ENCODE results near the gene CALHM3.
"Not testable (repeated sequence)": the region's sequence is repeated elsewhere in the genome, so short reads cannot be mapped to it uniquely, and the experiment has no call there.

The CALHM3 gene, protein sequence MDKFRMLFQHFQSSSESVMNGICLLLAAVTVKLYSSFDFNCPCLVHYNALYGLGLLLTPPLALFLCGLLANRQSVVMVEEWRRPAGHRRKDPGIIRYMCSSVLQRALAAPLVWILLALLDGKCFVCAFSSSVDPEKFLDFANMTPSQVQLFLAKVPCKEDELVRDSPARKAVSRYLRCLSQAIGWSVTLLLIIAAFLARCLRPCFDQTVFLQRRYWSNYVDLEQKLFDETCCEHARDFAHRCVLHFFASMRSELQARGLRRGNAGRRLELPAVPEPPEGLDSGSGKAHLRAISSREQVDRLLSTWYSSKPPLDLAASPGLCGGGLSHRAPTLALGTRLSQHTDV

DNA sequence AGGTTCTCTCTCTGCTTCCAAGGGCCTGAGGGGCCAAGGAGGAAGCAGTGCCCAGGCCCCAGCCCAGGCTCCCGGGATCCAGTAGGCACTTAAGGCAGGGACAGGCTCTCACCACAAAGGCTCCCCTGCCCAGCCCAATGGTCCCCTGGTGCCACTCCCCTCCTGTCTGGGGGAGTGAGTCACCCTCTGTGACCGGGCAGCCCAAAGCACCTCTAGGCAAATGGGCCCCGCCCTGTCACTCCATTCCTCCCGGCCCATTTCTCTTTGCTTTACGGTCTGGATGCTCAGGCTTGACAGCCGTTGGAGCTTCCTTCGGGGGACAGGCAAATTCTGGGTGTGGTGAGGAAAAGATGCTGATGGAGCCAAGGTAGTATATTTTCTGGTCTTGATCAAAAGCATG lies at the start of gene CALHM3:
Gene CALHM3, minus strand, starts transcription at position 106 of the 400 bp plus-strand sequence. CDS start 208 bp downstream, outside the sequence.
- Histone ChIP-seq H3K4me3 (ENCODE audit: low read length) (no peak within 1 kb of the TSS), H3K27ac (ENCODE audit: low read length) (no peak within 1 kb of the TSS), H3K27me3 (ENCODE audit: control insufficient read depth, insufficient read depth, low read length) (no peaks in the 10 kb centered on the region), H3K4me1 (ENCODE audit: control insufficient read depth, insufficient read depth, low read length) (peaks cover 3% of the 10 kb centered on the region), H3K36me3 (ENCODE audit: control insufficient read depth, insufficient read depth, low read length) (no peaks in the 10 kb centered on the region), H3K9me3 (ENCODE audit: control insufficient read depth, insufficient read depth, low read length) (no peaks in the 10 kb centered on the region)
- no CpG with 5 or more reads among the region's 7 CpGs for WGBS (ENCODE audit: insufficient coverage, insufficient read length)
- no peak for DNase-seq (ENCODE audit: low read depth, low spot score)

GRCh38 chr10:103528549-103528948 lies 49.5 kb upstream of the CALHM3 start:
- Histone ChIP-seq H3K27me3 (ENCODE audit: control insufficient read depth, insufficient read depth, low read length) (no peaks in the 10 kb centered on the region), H3K27ac (ENCODE audit: low read length) (no peak overlapping the region), H3K4me1 (ENCODE audit: control insufficient read depth, insufficient read depth, low read length) (no peaks in the 10 kb centered on the region), H3K4me3 (ENCODE audit: low read length) (no peak overlapping the region), H3K9me3 (ENCODE audit: control insufficient read depth, insufficient read depth, low read length) (0 out of 2 replicates have a peak, but pooled peaks cover 1% of the 10 kb centered on the region), H3K36me3 (ENCODE audit: control insufficient read depth, insufficient read depth, low read length) (no peaks in the 10 kb centered on the region)
- DNase-seq (ENCODE audit: low read depth, low spot score): no peak

GRCh38 chr10:103527476-103527875 lies 48.4 kb upstream of the CALHM3 start:
- H3K27me3 ChIP-seq (ENCODE audit: control insufficient read depth, insufficient read depth, low read length); H3K4me3 ChIP-seq (ENCODE audit: low read length); H3K4me1 ChIP-seq (ENCODE audit: control insufficient read depth, insufficient read depth, low read length); H3K36me3 ChIP-seq (ENCODE audit: control insufficient read depth, insufficient read depth, low read length); H3K27ac ChIP-seq (ENCODE audit: low read length); DNase-seq (ENCODE audit: low read depth, low spot score); H3K9me3 ChIP-seq (ENCODE audit: control insufficient read depth, insufficient read depth, low read length): not testable (repeated sequence)
- WGBS (ENCODE audit: insufficient coverage, insufficient read length): no CpG with 5 or more reads among the region's 2 CpGs

DNA sequence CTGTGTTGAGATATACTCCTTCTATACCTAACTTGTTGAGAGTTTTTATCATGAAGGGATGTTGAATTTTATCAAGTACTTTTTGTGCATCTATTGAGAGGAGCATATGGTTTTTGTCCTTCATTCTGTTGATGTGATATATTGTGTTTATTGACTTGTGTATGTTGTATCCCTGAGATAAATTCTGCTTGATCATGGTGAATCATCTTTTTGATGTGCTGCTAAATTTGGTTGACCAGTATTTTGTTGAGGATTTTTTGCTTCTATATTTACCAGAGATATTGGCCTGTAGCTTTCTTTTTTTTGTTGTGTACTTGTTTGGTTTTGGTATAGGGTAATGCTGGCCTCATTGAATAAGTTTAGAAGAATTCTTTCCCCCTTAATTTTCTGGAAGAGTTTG lies 46.9 kb upstream of the CALHM3 start:
- Histone ChIP-seq H3K27ac (ENCODE audit: low read length) (no peak overlapping the region), H3K27me3 (ENCODE audit: control insufficient read depth, insufficient read depth, low read length) (no peaks in the 10 kb centered on the region), H3K4me1 (ENCODE audit: control insufficient read depth, insufficient read depth, low read length) (no peaks in the 10 kb centered on the region), H3K9me3 (ENCODE audit: control insufficient read depth, insufficient read depth, low read length) (0 out of 2 replicates have a peak, but pooled peaks cover 1% of the 10 kb centered on the region), H3K36me3 (ENCODE audit: control insufficient read depth, insufficient read depth, low read length) (no peaks in the 10 kb centered on the region), H3K4me3 (ENCODE audit: low read length) (no peak overlapping the region)
- DNase-seq (ENCODE audit: low read depth, low spot score): no peak

- no peak for DNase-seq (ENCODE audit: low read depth, low spot score)
- H3K4me3 ChIP-seq (ENCODE audit: low read length): no peak overlapping the region
- no peak overlapping the region for H3K27ac ChIP-seq (ENCODE audit: low read length)
- WGBS (ENCODE audit: insufficient coverage, insufficient read length): no CpG with 5 or more reads among the region's 4 CpGs
- H3K9me3 ChIP-seq (ENCODE audit: control insufficient read depth, insufficient read depth, low read length): no peaks in the 10 kb centered on the region
- H3K4me1 ChIP-seq (ENCODE audit: control insufficient read depth, insufficient read depth, low read length): no peaks in the 10 kb centered on the region
- no peaks in the 10 kb centered on the region for H3K27me3 ChIP-seq (ENCODE audit: control insufficient read depth, insufficient read depth, low read length)
- H3K36me3 ChIP-seq (ENCODE audit: control insufficient read depth, insufficient read depth, low read length): no peaks in the 10 kb centered on the region
Measured at GRCh38 chr10:103523683-103524082, 44.6 kb upstream of the CALHM3 start.

GRCh38 chr10:103522006-103522405 lies 43.0 kb upstream of the CALHM3 start:
- H3K4me1 ChIP-seq (ENCODE audit: control insufficient read depth, insufficient read depth, low read length); H3K27ac ChIP-seq (ENCODE audit: low read length); H3K27me3 ChIP-seq (ENCODE audit: control insufficient read depth, insufficient read depth, low read length); H3K4me3 ChIP-seq (ENCODE audit: low read length); H3K36me3 ChIP-seq (ENCODE audit: control insufficient read depth, insufficient read depth, low read length); H3K9me3 ChIP-seq (ENCODE audit: control insufficient read depth, insufficient read depth, low read length); DNase-seq (ENCODE audit: low read depth, low spot score): not testable (repeated sequence)
- WGBS (ENCODE audit: insufficient coverage, insufficient read length): no CpG with 5 or more reads among the region's 7 CpGs

- no peak overlapping the region for H3K27ac ChIP-seq (ENCODE audit: low read length)
- 0 out of 2 replicates have a peak, but pooled peaks cover 3% of the 10 kb centered on the region for H3K36me3 ChIP-seq (ENCODE audit: control insufficient read depth, insufficient read depth, low read length)
- H3K4me1 ChIP-seq (ENCODE audit: control insufficient read depth, insufficient read depth, low read length): no peaks in the 10 kb centered on the region; the same call in 1 of the 2 replicates
- DNase-seq (ENCODE audit: low read depth, low spot score): no peak
- H3K27me3 ChIP-seq (ENCODE audit: control insufficient read depth, insufficient read depth, low read length): no peaks in the 10 kb centered on the region
- no peaks in the 10 kb centered on the region for H3K9me3 ChIP-seq (ENCODE audit: control insufficient read depth, insufficient read depth, low read length)
- no CpG with 5 or more reads among the region's 4 CpGs for WGBS (ENCODE audit: insufficient coverage, insufficient read length)
- H3K4me3 ChIP-seq (ENCODE audit: low read length): no peak overlapping the region
Measured at GRCh38 chr10:103519798-103520197, 40.8 kb upstream of the CALHM3 start.

DNA sequence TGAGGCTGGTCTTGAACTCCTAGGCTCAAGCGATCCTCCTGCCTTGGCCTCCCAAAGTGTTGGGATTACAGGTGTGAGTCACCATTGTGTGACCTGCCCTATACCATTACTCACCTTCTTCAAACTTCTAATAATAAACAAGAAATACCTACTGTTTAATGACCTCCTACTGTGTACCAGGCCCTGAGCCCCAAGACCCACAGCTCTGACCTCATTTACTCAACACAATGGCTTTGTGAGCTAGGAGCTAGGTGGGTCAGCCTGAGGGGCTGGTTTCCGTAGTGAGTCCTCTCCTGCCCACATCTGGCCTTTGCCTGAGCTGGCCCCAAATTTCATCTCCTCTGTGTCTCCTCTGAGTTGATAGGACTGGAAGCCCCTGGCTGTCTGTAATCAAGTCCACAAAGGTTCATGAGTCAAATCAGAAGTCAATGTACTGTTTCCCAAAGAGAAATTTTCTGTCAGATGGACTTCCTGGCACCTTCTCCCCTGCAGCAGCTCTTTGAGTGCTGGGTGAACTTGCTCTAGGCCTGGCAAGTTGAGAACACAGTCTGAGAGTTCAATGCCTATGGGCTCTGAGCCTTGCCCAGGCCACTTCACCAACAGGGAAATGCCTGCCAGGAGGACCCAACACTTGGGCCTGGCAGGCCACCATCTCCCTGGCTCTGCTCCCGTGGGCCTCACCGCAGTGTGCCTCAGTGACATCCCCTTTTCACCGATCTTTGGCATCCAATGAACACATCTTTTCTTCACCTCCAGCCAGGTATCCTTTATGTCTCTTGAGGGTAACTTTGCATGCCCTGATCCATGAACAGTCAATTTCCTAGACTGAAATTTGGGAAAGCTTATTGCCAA lies 38.4 kb upstream of the CALHM3 start:
- Histone ChIP-seq H3K27ac (ENCODE audit: low read length) (no peak overlapping the region), H3K9me3 (ENCODE audit: control insufficient read depth, insufficient read depth, low read length) (no peaks in the 10 kb centered on the region), H3K4me1 (ENCODE audit: control insufficient read depth, insufficient read depth, low read length) (no peaks in the 10 kb centered on the region; the same call in 1 of the 2 replicates), H3K36me3 (ENCODE audit: control insufficient read depth, insufficient read depth, low read length) (0 out of 2 replicates have a peak, but pooled peaks cover 3% of the 10 kb centered on the region), H3K27me3 (ENCODE audit: control insufficient read depth, insufficient read depth, low read length) (no peaks in the 10 kb centered on the region), H3K4me3 (ENCODE audit: low read length) (no peak overlapping the region)
- DNase-seq (ENCODE audit: low read depth, low spot score): no peak
- WGBS (ENCODE audit: insufficient coverage, insufficient read length): no CpG with 5 or more reads among the region's 5 CpGs

GRCh38 chr10:103514244-103514643 lies 35.2 kb upstream of the CALHM3 start:
- no CpG with 5 or more reads among the region's 5 CpGs for WGBS (ENCODE audit: insufficient coverage, insufficient read length)
- no peak overlapping the region for H3K27ac ChIP-seq (ENCODE audit: low read length)
- H3K27me3 ChIP-seq (ENCODE audit: control insufficient read depth, insufficient read depth, low read length): no peaks in the 10 kb centered on the region
- DNase-seq (ENCODE audit: low read depth, low spot score): no peak
- H3K9me3 ChIP-seq (ENCODE audit: control insufficient read depth, insufficient read depth, low read length): no peaks in the 10 kb centered on the region
- 0 out of 2 replicates have a peak, but pooled peaks cover 3% of the 10 kb centered on the region for H3K36me3 ChIP-seq (ENCODE audit: control insufficient read depth, insufficient read depth, low read length)
- no peaks in the 10 kb centered on the region; the same call in 1 of the 2 replicates for H3K4me1 ChIP-seq (ENCODE audit: control insufficient read depth, insufficient read depth, low read length)
- no peak overlapping the region for H3K4me3 ChIP-seq (ENCODE audit: low read length)

- Histone ChIP-seq H3K27me3 (ENCODE audit: control insufficient read depth, insufficient read depth, low read length) (no peaks in the 10 kb centered on the region), H3K4me1 (ENCODE audit: control insufficient read depth, insufficient read depth, low read length) (no peaks in the 10 kb centered on the region; the same call in 1 of the 2 replicates), H3K9me3 (ENCODE audit: control insufficient read depth, insufficient read depth, low read length) (no peaks in the 10 kb centered on the region), H3K36me3 (ENCODE audit: control insufficient read depth, insufficient read depth, low read length) (0 out of 2 replicates have a peak, but pooled peaks cover 3% of the 10 kb centered on the region), H3K4me3 (ENCODE audit: low read length) (no peak overlapping the region), H3K27ac (ENCODE audit: low read length) (no peak overlapping the region)
- no peak for DNase-seq (ENCODE audit: low read depth, low spot score)
- no CpG with 5 or more reads among the region's 8 CpGs for WGBS (ENCODE audit: insufficient coverage, insufficient read length)
Measured at GRCh38 chr10:103513380-103514060, 34.5 kb upstream of the CALHM3 start.

Data from iPS DF 6.9 (cell line).